ENCODE data around the gene COL9A3.

DNA sequence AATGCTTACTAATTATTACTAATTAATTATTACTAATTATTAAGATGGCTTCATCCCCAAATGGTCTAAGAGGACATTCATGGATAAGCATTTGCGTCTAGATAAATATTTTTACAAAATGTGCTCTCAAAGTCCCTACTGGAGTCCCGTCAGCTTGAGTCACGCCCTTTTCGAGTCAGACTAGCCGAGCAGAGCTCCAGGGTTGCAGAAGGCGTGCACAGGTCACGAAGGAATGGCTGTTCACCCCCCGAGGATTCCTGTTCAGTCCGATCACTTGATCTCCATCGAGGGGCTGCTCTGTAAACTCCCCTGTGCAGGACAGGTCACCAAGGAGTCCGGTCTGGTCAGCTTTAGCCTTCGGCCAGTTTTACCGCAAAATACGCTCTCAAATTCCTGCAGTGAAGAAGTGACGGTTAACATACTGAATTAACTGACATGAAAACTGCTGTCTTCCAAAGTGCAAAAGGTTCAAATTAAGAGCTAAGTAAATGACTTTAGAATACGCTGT lies 24.9 kb downstream of the COL9A3 start:
- TF ChIP-seq, protein P1, sequence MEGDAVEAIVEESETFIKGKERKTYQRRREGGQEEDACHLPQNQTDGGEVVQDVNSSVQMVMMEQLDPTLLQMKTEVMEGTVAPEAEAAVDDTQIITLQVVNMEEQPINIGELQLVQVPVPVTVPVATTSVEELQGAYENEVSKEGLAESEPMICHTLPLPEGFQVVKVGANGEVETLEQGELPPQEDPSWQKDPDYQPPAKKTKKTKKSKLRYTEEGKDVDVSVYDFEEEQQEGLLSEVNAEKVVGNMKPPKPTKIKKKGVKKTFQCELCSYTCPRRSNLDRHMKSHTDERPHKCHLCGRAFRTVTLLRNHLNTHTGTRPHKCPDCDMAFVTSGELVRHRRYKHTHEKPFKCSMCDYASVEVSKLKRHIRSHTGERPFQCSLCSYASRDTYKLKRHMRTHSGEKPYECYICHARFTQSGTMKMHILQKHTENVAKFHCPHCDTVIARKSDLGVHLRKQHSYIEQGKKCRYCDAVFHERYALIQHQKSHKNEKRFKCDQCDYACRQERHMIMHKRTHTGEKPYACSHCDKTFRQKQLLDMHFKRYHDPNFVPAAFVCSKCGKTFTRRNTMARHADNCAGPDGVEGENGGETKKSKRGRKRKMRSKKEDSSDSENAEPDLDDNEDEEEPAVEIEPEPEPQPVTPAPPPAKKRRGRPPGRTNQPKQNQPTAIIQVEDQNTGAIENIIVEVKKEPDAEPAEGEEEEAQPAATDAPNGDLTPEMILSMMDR (IDR thresholded peaks at IDR 0.05) = no peak
- no peak for TF ChIP-seq SIN3A (IDR thresholded peaks at IDR 0.05; ENCODE audit: borderline replicate concordance, insufficient read depth, low read depth, low read length)
